ENCODE results near the gene RETSAT.

Gene RETSAT

DNA sequence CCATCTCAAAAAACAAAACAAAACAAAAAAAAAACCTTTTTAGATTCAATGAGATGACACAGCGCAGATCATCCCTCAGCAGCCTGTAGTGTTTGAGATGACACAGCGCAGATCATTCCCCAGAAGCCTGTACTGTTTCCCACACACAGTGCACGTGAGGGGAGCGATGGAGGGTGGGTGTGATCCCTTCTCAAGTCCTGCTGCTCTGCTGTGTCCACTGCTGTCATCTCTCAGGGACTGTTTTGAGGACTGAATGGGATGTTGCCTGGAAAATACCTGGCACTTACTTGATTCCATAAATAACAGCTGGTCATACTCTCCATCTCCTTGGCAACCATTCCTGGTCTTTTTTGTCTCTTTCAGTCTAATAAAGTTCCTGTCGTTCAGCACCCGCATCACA is 52.2 kb downstream of the RETSAT start:
- no peak for DNase-seq (ENCODE audit: low spot score in 2 of 2)
- Histone ChIP-seq H3K36me3 (replicated peaks) (peaks cover 27% of the 10 kb centered on the region), H3K4me3 (no peak overlapping the region), H3K9me3 (no peaks in the 10 kb centered on the region), H3K4me1 (no peaks in the 10 kb centered on the region; the same call in 1 of the 2 replicates), H3K27me3 (ENCODE audit: low read depth) (no peaks in the 10 kb centered on the region)
- in situ Hi-C loops (cut with MboI; ENCODE audit: low sequenced_read_pairs): loop anchor here (25.0 kb wide), 1 partner anchor 815 kb away; no protein-coding TSS in a partner anchor
